Measurements from ENCODE around the gene LRIG1. TPM values are rescaled to one million over a fixed set of nuclear protein-coding genes. Genes with fewer than 3 reads are reported as not detected.

LRIG1 gene
- total and polyA plus RNA-seq, 7 donors: 4.2 to 226 (median 150) TPM

DNA sequence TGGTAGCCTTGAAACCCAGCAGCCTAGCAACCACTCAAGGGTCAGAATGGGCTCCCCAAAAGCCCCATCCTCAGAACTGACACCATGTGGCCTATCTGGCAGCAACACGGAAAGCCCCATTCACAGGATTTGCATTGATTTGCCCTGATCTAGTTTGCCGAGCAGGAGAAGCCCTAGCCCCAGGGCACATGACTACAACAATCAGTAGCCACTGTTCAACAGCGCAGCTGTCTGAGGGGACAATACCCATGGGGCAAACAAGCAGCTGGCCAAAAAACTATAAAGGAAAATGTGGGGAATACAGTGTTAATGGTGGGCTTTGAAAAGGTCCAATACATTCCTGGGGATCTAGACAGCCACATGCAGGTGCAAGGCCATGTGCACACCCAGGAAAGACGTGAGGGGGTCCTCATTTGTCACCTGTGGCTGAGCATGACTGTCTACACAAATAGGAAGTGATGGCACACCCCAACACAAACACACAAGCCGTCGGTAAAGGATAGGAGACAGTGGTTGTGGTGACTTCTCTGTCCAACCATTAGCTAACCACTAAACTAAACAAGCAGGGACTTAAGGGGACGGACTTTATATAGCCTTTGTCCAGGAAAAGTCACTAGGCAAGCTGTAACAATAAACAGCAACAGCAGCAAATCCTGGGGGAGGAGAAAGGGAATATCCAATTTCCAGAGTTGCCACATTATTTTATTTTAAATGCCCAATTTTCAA lies 113.7 kb downstream of the LRIG1 start:
- H3K4me1 ChIP-seq: peaks cover 0 to 16% (median 8%) of the 10 kb centered on the region in 4 donors
- WGBS, 2 donors: 75 to 87% methylated on average over 7 of the region's 7 CpGs
- H3K27ac ChIP-seq: peak overlapping the region in 2 of 4 donors; percentile 1
- H3K27me3 ChIP-seq: no peaks in the 10 kb centered on the region
- no peak overlapping the region for H3K4me3 ChIP-seq
- intact Hi-C loops (cut with DNase I): no loop called here
- TF ChIP-seq POLR2AphosphoS5 (IDR thresholded peaks at IDR 0.05): no peak
- no peak for TF ChIP-seq EP300 (IDR thresholded peaks at IDR 0.05)
- TF ChIP-seq, protein P1, sequence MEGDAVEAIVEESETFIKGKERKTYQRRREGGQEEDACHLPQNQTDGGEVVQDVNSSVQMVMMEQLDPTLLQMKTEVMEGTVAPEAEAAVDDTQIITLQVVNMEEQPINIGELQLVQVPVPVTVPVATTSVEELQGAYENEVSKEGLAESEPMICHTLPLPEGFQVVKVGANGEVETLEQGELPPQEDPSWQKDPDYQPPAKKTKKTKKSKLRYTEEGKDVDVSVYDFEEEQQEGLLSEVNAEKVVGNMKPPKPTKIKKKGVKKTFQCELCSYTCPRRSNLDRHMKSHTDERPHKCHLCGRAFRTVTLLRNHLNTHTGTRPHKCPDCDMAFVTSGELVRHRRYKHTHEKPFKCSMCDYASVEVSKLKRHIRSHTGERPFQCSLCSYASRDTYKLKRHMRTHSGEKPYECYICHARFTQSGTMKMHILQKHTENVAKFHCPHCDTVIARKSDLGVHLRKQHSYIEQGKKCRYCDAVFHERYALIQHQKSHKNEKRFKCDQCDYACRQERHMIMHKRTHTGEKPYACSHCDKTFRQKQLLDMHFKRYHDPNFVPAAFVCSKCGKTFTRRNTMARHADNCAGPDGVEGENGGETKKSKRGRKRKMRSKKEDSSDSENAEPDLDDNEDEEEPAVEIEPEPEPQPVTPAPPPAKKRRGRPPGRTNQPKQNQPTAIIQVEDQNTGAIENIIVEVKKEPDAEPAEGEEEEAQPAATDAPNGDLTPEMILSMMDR (IDR thresholded peaks at IDR 0.05): no peak
- no peak for TF ChIP-seq POLR2A (IDR thresholded peaks at IDR 0.05)
- H3K36me3 ChIP-seq: peaks cover 44 to 69% (median 56%) of the 10 kb centered on the region in 4 donors
- H3K9me3 ChIP-seq: no peaks in the 10 kb centered on the region
- no peak for DNase-seq

DNA sequence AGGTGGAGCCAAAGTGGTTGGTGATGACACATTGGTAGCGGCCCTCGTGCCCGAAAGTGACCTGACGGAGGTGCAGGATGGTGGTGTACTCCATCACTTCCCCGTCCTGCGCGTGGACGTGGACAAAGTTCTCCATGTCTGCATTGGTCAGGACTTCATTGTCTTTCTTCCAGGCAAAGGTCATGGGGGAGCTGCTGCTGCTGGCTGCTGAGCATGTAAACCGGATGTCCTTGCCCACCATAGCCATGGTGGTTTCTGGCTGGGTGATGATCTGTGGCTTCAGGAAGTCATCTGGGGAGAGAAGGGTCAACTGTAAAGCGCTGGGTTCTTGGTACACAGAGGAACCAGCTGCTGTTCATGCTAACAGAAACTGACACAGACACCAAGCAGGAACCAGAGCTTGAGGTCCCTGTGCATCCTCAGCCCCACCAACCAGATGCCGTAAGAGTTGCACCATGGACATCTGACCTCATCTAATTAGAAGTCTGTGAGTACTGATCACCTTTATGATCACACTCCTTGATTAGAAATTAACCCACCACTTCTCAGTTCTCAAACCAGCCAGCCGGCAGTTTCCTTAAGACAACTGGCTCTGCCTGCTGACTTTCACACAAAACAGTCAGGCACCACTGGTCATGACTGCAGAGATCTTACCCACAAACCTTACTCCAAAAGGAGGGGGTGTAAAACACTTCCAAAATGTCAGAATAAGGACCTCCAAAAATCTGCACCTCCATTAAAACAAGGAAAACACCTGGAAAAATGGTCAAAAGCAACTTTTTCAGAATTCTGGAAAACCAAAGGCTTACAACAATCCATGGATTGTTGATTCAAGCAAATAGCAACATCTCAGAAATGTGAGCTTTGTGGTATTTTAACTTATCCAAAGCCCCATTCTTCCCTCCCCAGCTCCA lies 114.6 kb downstream of the LRIG1 start:
- H3K36me3 ChIP-seq: peaks cover 52 to 69% (median 61%) of the 10 kb centered on the region in 4 donors
- no peak for TF ChIP-seq POLR2A (IDR thresholded peaks at IDR 0.05)
- no peak for TF ChIP-seq POLR2AphosphoS5 (IDR thresholded peaks at IDR 0.05)
- TF ChIP-seq EP300 (IDR thresholded peaks at IDR 0.05): no peak
- TF ChIP-seq, protein P1 (IDR thresholded peaks at IDR 0.05): no peak
- 84 to 95% methylated on average over 12 of the region's 12 CpGs for WGBS, 2 donors

DNA sequence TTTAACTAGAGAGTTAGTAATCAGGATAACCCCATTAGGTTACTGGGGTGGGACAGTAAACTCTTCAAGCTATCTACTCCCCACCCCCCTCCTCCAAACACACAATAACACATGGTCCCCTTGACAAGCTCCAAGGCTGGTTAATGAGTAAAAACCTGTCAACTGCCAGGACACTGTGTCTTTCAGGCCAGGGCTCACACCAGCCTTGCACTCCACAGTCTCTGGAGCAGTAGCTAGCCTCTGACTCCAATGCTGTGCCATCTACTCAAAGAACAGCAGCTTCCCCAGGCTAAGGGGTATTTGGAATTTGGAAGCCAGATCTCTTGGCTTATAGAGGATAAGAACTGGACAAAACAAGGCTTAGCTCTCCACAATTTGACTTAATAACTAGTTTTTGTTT lies 115.8 kb downstream of the LRIG1 start:
- Histone ChIP-seq H3K27me3 (no peaks in the 10 kb centered on the region), H3K36me3 (peaks cover 64 to 74% (median 72%) of the 10 kb centered on the region in 4 donors), H3K4me1 (peaks cover 0 to 20% (median 13%) of the 10 kb centered on the region in 4 donors), H3K4me3 (no peak overlapping the region), H3K27ac (peak overlapping the region in 2 of 4 donors; percentile 5 to 76), H3K9me3 (no peaks in the 10 kb centered on the region)
- no peak for DNase-seq
- intact Hi-C loops (cut with DNase I): no loop called here
- TF ChIP-seq EP300 (IDR thresholded peaks at IDR 0.05) (no peak), POLR2AphosphoS5 (IDR thresholded peaks at IDR 0.05) (no peak)
- TF ChIP-seq, protein P1 (IDR thresholded peaks at IDR 0.05): no peak

More for the DNA sequence above, 114.6 kb downstream of the LRIG1 start:
- peak overlapping the region in 3 of 4 donors; percentile 1 to 4 (median 2) for H3K27ac ChIP-seq
- peaks cover 0 to 20% (median 11%) of the 10 kb centered on the region in 4 donors for H3K4me1 ChIP-seq
- DNase-seq: no peak
- intact Hi-C loops (cut with DNase I): no loop called here
- no peaks in the 10 kb centered on the region for H3K27me3 ChIP-seq
- no peaks in the 10 kb centered on the region for H3K9me3 ChIP-seq
- no peak overlapping the region for H3K4me3 ChIP-seq

DNA sequence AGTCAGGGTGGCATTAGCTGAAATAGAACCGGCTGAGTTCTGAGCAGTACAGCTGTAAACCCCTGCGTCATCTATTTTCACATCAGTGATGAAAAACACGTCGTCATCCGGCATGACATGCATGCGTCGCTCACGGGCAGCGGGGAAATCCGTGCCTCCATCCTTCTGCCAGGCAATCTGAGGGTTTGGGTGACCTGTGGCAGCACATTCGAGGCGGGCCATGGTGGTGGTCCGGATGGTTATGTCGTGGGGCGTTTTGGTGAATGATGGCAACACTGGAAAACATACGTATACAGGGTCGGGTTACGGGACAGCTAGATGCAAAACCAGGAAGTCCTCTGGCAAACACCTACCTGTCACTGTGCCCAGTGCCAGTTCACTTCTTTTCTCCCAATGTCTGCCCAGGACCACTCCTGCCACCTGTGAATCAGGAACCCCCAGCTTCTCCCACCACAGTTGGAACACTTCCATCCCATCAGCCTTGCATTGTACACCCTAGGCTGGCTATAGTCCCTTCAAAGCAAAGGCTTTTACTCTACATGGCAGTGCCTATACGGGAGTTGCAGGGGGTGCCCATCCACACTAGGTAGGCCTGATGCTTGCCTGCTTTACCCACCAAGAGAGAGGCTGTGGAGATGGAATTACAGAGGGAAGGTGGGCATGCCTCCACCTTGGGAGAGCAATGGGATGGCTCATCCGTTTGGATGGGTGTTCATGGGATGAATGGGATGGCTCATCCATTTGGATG lies 116.7 kb downstream of the LRIG1 start:
- 92 to 97% methylated on average over 20 of the region's 20 CpGs for WGBS, 2 donors
- Histone ChIP-seq H3K27ac (peak overlapping the region in 2 of 4 donors; percentile 5 to 76), H3K36me3 (peaks cover 67 to 83% (median 81%) of the 10 kb centered on the region in 4 donors), H3K9me3 (no peaks in the 10 kb centered on the region), H3K27me3 (no peaks in the 10 kb centered on the region), H3K4me1 (peaks cover 0 to 20% (median 13%) of the 10 kb centered on the region in 4 donors), H3K4me3 (no peak overlapping the region)
- TF ChIP-seq, protein P1 (IDR thresholded peaks at IDR 0.05): no peak
- TF ChIP-seq POLR2A (IDR thresholded peaks at IDR 0.05) (no peak), EP300 (IDR thresholded peaks at IDR 0.05) (no peak), POLR2AphosphoS5 (IDR thresholded peaks at IDR 0.05) (no peak)
- intact Hi-C loops (cut with DNase I): no loop called here
- DNase-seq: no peak

Measured in sigmoid colon (tissue), 7 donors.